A549 (cell line): ENCODE measurements around the gene EMC8. TPM values are rescaled to one million over a fixed set of nuclear protein-coding genes. Genes with fewer than 3 reads are reported as not detected.
A peak's percentile ranks its signal among the peaks of the same experiment; 100 is the strongest.

Experiments used
- ATAC-seq, 2 experiments: fragments of 200-7000 bp in 1 of 2; fragments of >200 bp in 1 of 2; cut with Nextera tagmentation in 1 of 2; cut with Tn5 transposase in 1 of 2; 3 replicates each; pipeline versions ENCODE4 v1.8.0 to v1.9.1; 2018 to 2020; ENCODE audit warnings: mild to moderate bottlenecking in 1 of 2, moderate library complexity in 1 of 2
- CTCF ChIA-PET: fragments of 300-600 bp; sonication (Branson Sonifier 250); formaldehyde crosslinking; extraction: SDS; loops from one replicate; lab custom pipeline; 2021; ENCODE audit warnings: antibody characterized with exemption, inconsistent platforms; lab: Yijun Ruan, JAX
- POLR2A ChIA-PET: fragments of 350-600 bp; formaldehyde crosslinking; extraction: SDS; loops from one replicate; lab custom pipeline; 2021; ENCODE audit warnings: antibody characterized with exemption, inconsistent platforms; lab: Yijun Ruan, JAX
- DNase-seq, 2 experiments: peaks; one replicate each; pipeline versions ENCODE4 v3.0.0 to v3.0.0-alpha.2; 2011 to 2016; ENCODE audit warnings: low read depth in 1 of 2, low spot score in 1 of 2
- FAIRE-seq: peaks from 2 replicates; lab custom pipeline; 2011; peaks lifted over from hg19 to GRCh38; lab: Jason Lieb, UNC
- H3K27ac ChIP-seq, 2 experiments: fragments of >200 bp; sonication (Bioruptor Twin); formaldehyde crosslinking; 3 replicates each; pipeline ENCODE4 v1.5.1; 2016 to 2017
- H3K4me1 ChIP-seq: fragments of >200 bp; sonication (Bioruptor Twin); formaldehyde crosslinking; 3 replicates; pipeline ENCODE4 v1.6.1; 2016
- H3K4me2 ChIP-seq: fragments of >200 bp; sonication (Bioruptor Twin); formaldehyde crosslinking; 3 replicates; pipeline ENCODE4 v1.6.1; 2016
- H3K4me3 ChIP-seq: fragments of >200 bp; sonication (Bioruptor Twin); formaldehyde crosslinking; 3 replicates; pipeline ENCODE4 v1.5.1; 2016
- H3K9me3 ChIP-seq: fragments of >200 bp; sonication (Bioruptor Twin); formaldehyde crosslinking; 3 replicates; pipeline ENCODE4 v1.6.1; 2016
- BHLHE40 ChIP-seq: IDR thresholded peaks from 2 replicates; pipeline ENCODE4 v1.6.1; 2012; ENCODE audit warnings: low read depth, low read length, inconsistent platforms
- EHMT2 ChIP-seq: fragments of 200-600 bp; sonication (generic); IDR thresholded peaks from 2 replicates; pipeline ENCODE4 v1.6.1; 2016; ENCODE audit warnings: antibody characterized with exemption, low read depth, mild to moderate bottlenecking, moderate library complexity
- EP300 ChIP-seq, 2 experiments: fragments of >200 bp; sonication (Bioruptor Twin); formaldehyde crosslinking; IDR thresholded peaks; 2 replicates in 1 of 2; 3 replicates in 1 of 2; pipeline ENCODE4 v1.6.1; 2016 to 2017
- ESRRA ChIP-seq: fragments of 150-350 bp; IDR thresholded peaks from 2 replicates; pipeline ENCODE4 v1.6.1; 2014; ENCODE audit warnings: mild to moderate bottlenecking, low read length, borderline replicate concordance
- FOSB ChIP-seq: fragments of 250-450 bp; sonication (Bioruptor Pico); IDR thresholded peaks from 2 replicates; pipeline ENCODE4 v1.5.0; 2020; ENCODE audit warnings: mild to moderate bottlenecking, moderate library complexity
- FOXS1 ChIP-seq: fragments of 250-450 bp; sonication (Bioruptor Pico); IDR thresholded peaks from 2 replicates; pipeline ENCODE4 v1.5.0; 2020; ENCODE audit warnings: mild to moderate bottlenecking, moderate library complexity
- HEYL ChIP-seq: fragments of 250-450 bp; sonication (Bioruptor Pico); IDR thresholded peaks from 2 replicates; pipeline ENCODE4 v1.8.0; 2021; ENCODE audit warnings: mild to moderate bottlenecking, moderate library complexity
- HOXB13 ChIP-seq: fragments of 250-450 bp; sonication (Bioruptor Pico); IDR thresholded peaks from 2 replicates; pipeline ENCODE4 v1.5.0; 2020; ENCODE audit warnings: low read depth, mild to moderate bottlenecking, moderate library complexity
- HOXB5 ChIP-seq: fragments of 250-450 bp; sonication (Bioruptor Pico); IDR thresholded peaks from 2 replicates; pipeline ENCODE4 v1.5.0; 2020; ENCODE audit warnings: mild to moderate bottlenecking, moderate library complexity
- JUNB ChIP-seq: fragments of >200 bp; sonication (Bioruptor Twin); formaldehyde crosslinking; IDR thresholded peaks from 2 replicates; pipeline ENCODE4 v1.6.1; 2016
- MAZ ChIP-seq: fragments of 150-350 bp; IDR thresholded peaks from 2 replicates; pipeline ENCODE4 v1.6.1; 2014; ENCODE audit warnings: antibody characterized with exemption, low read depth, low read length, borderline replicate concordance
- NFE2L2 ChIP-seq: fragments of 150-350 bp; conservative IDR thresholded peaks from 2 replicates; pipeline ENCODE4 v1.6.1; 2014; ENCODE audit warnings: low read length
- RNF2 ChIP-seq: fragments of 200-600 bp; sonication (generic); IDR thresholded peaks from 2 replicates; pipeline ENCODE4 v1.6.1; 2016; ENCODE audit warnings: low read depth, mild to moderate bottlenecking, antibody characterized with exemption, moderate library complexity, borderline replicate concordance
- SREBF2 ChIP-seq: fragments of 450-650 bp; IDR thresholded peaks from 2 replicates; pipeline ENCODE4 v1.6.1; 2014; ENCODE audit warnings: mild to moderate bottlenecking, moderate library complexity
- TP53 ChIP-seq: fragments of 250-450 bp; sonication (Bioruptor Pico); IDR thresholded peaks from 2 replicates; pipeline ENCODE4 v1.5.0; 2021; ENCODE audit warnings: mild to moderate bottlenecking, moderate library complexity
- ZFP36 ChIP-seq: fragments of 450-650 bp; IDR thresholded peaks from 2 replicates; pipeline ENCODE4 v1.6.1; 2014; ENCODE audit warnings: borderline replicate concordance; ENCODE audit not compliant: partially characterized antibody
- ZNF302 ChIP-seq: fragments of 250-450 bp; sonication (Bioruptor Pico); IDR thresholded peaks from 2 replicates; pipeline ENCODE4 v1.9.0; 2021; ENCODE audit warnings: inconsistent platforms, mild to moderate bottlenecking, moderate library complexity
- ZSCAN20 ChIP-seq: fragments of 250-450 bp; sonication (Bioruptor Pico); IDR thresholded peaks from 2 replicates; pipeline ENCODE4 v1.8.0; 2022; ENCODE audit warnings: mild to moderate bottlenecking, moderate library complexity
- WGBS: methylation state at CpG from one replicate; pipeline ENCODE4 v1.1.6; 2017; ENCODE audit errors: missing lambda C conversion rate; 5-methylcytosine and 5-hydroxymethylcytosine counted together
- polyA plus RNA-seq, 4 experiments: library from polyadenylated mRNA; depleted of rRNA in 3 of 4; stranded (reverse); fragments of >200 nt; fragmentation: RNase III in 1 of 4; extraction: RNeasy Plus Mini Kit Qiagen cat#74134 plus additional on column Dnase treatment in 1 of 4; gene quantifications; 2 replicates in 3 of 4; 3 replicates in 1 of 4; pipeline ENCODE4 v1.2.3, GENCODE V29; 2011 to 2017

EMC8 gene
- polyA plus RNA-seq, 2 of the 4 experiments (the other 2 are of a cell fraction) = 43.0 to 53.2 TPM

- Histone ChIP-seq H3K4me1 (no peaks in the 10 kb centered on the region), H3K4me3 (no peak overlapping the region), H3K4me2 (no peak overlapping the region), H3K27ac (no peak overlapping the region), H3K9me3 (no peaks in the 10 kb centered on the region)
- ATAC-seq (no peak), FAIRE-seq (no peak), DNase-seq (no peak)
- WGBS = 91% methylated on average over 26 of the region's 26 CpGs
- TF ChIP-seq RNF2 (no peak), HOXB13 (CRISPR knock-in tag) (no peak), EHMT2 (no peak)
- ChIA-PET POLR2A (no interaction called here), CTCF (no interaction called here)
Measured at GRCh38 chr16:85780281-85780680, 19.1 kb downstream of the EMC8 start.

- no peak for FAIRE-seq
- Histone ChIP-seq H3K4me1 (no peaks in the 10 kb centered on the region), H3K4me2 (no peak overlapping the region), H3K4me3 (no peak overlapping the region), H3K9me3 (no peaks in the 10 kb centered on the region), H3K27ac (no peak overlapping the region)
- no peak for TF ChIP-seq ZFP36
- ChIA-PET CTCF (interaction anchor here (1.1 to 1.3 kb wide), 3 partner anchors 9 to 42 kb away, joined by 3 to 4 read pairs (median 4); no protein-coding TSS in a partner anchor), POLR2A (no interaction called here)
- no peak for DNase-seq
- ATAC-seq = no peak
- 85% methylated on average over 12 of the region's 12 CpGs for WGBS
Measured at GRCh38 chr16:85778873-85779272, 20.5 kb downstream of the EMC8 start.

GRCh38 chr16:85777583-85778310 lies 21.6 kb downstream of the EMC8 start:
- ChIA-PET CTCF (interaction anchor here (0.6 to 2.1 kb wide), 3 partner anchors 8 to 257 kb away, joined by 3 to 4 read pairs (median 4); no protein-coding TSS in a partner anchor), POLR2A (interaction anchor here (1.1 kb wide), 1 partner anchor 11 kb away, joined by 3 read pairs; no protein-coding TSS in a partner anchor)
- Histone ChIP-seq H3K4me1 (no peaks in the 10 kb centered on the region), H3K4me2 (no peak overlapping the region), H3K9me3 (no peaks in the 10 kb centered on the region), H3K4me3 (no peak overlapping the region), H3K27ac (no peak overlapping the region)
- ATAC-seq (peak in 1 of 2 experiments; percentile 19; a peak in 1 of 6 replicates), FAIRE-seq (no peak), DNase-seq (no peak)
- WGBS = 77% methylated on average over 4 of the region's 4 CpGs
- TF ChIP-seq FOXS1 (no peak), TP53 (CRISPR knock-in tag) (no peak), ESRRA (no peak), MAZ (no peak), ZSCAN20 (no peak), FOSB (CRISPR knock-in tag) (no peak), EP300 (IDR thresholded peaks at IDR 0.05) (no peak), HEYL (CRISPR knock-in tag) (no peak), SREBF2 (no peak), NFE2L2 (no peak), BHLHE40 (no peak)

GRCh38 chr16:85774811-85775210 lies 24.5 kb downstream of the EMC8 start:
- DNase-seq (no peak), FAIRE-seq (no peak)
- Histone ChIP-seq H3K4me3 (no peak overlapping the region), H3K27ac (no peak overlapping the region)
- WGBS = 91% methylated on average over 6 of the region's 8 CpGs
- POLR2A ChIA-PET = no interaction called here
- TF ChIP-seq ZFP36 (no peak), SREBF2 (no peak), JUNB (no peak), ESRRA (no peak), HOXB5 (no peak), ZNF302 (CRISPR knock-in tag) (no peak)
- TF ChIP-seq, all 56 proteins: peak for 0
- CTCF ChIA-PET = interaction anchor here (1.5 kb wide), 1 partner anchor 47 kb away, joined by 3 read pairs; no protein-coding TSS in a partner anchor
- no peak overlapping the region for H3K4me2 ChIP-seq
- H3K9me3 ChIP-seq = no peaks in the 10 kb centered on the region
- ATAC-seq = no peak
- H3K4me1 ChIP-seq = no peaks in the 10 kb centered on the region
